Esophagus (tissue), 2 donors: ENCODE data around the gene HYPK. TPM values are rescaled to one million over a fixed set of nuclear protein-coding genes. Genes with fewer than 3 reads are reported as not detected.
"Not testable (repeated sequence)": the region's sequence is repeated elsewhere in the genome, so short reads cannot be mapped to it uniquely, and the experiment has no call there.

Experiments
- H3K27ac ChIP-seq, 2 donors: one replicate each; pipeline ENCODE4 v1.5.1; 2013; ENCODE audit warnings: low read depth in 2 of 2, mild to moderate bottlenecking in 2 of 2, inconsistent platforms in 1 of 2, low read length in 1 of 2, moderate library complexity in 1 of 2
- H3K27me3 ChIP-seq, 2 donors: one replicate each; pipeline ENCODE4 v1.6.1; 2013; ENCODE audit warnings: low read length in 2 of 2, control low read depth in 1 of 2, mild to moderate bottlenecking in 1 of 2; ENCODE audit not compliant: insufficient read depth in 2 of 2, control insufficient read depth in 1 of 2
- H3K36me3 ChIP-seq, 2 donors: one replicate each; pipeline ENCODE4 v1.6.1; 2013; ENCODE audit warnings: low read length in 1 of 2; ENCODE audit not compliant: control insufficient read depth in 2 of 2, insufficient read depth in 2 of 2
- H3K4me1 ChIP-seq, 2 donors: one replicate each; pipeline ENCODE4 v1.6.1; 2013; ENCODE audit warnings: low read length in 1 of 2; ENCODE audit not compliant: control insufficient read depth in 2 of 2, insufficient read depth in 2 of 2
- H3K4me3 ChIP-seq, 2 donors: one replicate each; pipeline ENCODE4 v1.5.1; 2013; ENCODE audit warnings: low read length in 2 of 2, mild to moderate bottlenecking in 2 of 2, low read depth in 1 of 2, moderate library complexity in 1 of 2
- H3K9me3 ChIP-seq, 2 donors: one replicate each; pipeline ENCODE4 v1.6.1; 2013; ENCODE audit warnings: mild to moderate bottlenecking in 2 of 2, low read depth in 1 of 2, low read length in 1 of 2, moderate library complexity in 1 of 2; ENCODE audit not compliant: control insufficient read depth in 2 of 2, insufficient read depth in 1 of 2
- WGBS, 2 donors: extraction: QIAGEN DNeasy Blood & Tissue Kit; methylation state at CpG; one replicate each; pipeline ENCODE4 v1.1.7; 2013; 5-methylcytosine and 5-hydroxymethylcytosine counted together
- polyA plus RNA-seq, 2 donors: library from polyadenylated mRNA; stranded (reverse); fragments of 200-250 nt; gene quantifications; one replicate each; pipeline ENCODE4 v1.2.3, GENCODE V29; 2013
- donor health status: healthy with polysubstance abuse.
- donor health status: Bipolar disorder and iron deficiency.

The HYPK gene
- polyA plus RNA-seq, 2 donors: 5.3 to 25.4 TPM

DNA sequence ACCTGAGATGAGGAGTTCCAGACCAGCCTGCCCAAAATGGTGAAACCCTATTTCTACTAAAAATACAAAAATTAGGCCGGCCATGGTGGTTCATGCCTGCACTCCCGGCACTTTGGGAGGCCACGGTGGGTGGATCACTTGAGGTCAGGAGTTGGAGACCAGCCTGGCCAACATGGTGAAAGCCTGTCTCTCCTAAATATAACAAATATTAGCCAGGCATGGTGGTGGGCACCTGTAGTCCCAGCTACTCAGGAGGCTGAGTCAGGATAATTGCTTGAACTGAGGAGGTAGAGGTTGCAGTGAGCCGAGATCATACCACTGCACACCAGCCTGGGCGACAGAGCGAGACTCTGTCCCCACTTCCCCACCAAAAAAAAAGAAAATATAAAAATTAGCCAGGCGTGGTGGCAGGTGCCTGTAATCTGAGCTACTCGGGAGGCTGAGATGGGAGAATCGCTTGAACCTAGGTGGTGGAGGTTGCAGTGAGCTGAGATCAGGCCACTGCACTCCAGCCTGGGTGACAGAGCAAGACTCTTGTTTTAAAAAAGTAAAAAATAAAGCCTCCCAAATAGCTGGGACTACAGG is 30.4 kb downstream of the HYPK start:
- 95% methylated on average over 9 of the region's 9 CpGs for WGBS, 2 donors
- H3K4me1 ChIP-seq, H3K27me3 ChIP-seq: not testable (repeated sequence)

DNA sequence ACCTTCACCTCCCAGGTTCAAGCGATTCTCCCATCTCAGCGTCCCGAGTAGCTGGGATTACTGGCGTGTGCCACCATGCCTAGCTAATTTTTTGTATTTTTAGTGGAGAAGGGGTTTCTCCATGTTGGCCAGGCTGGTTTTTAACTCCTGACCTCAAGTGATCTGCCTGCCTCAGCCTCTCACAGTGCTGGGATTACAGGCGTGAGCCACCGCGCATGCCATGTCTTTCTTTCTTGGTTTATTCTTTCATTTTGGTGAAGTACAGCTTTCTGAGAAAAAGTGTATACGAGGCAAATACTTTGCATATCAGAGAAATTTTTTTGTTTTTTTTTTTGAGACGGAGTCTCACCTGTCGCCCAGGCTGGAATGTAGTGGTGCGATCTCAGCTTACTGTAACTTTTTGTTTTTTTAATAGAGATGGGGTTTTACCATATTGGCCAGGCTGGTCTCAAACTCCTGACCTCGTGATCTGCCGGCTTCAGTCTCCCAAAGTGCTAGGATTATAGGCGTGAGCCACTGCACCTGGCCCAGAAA is 31.2 kb downstream of the HYPK start:
- H3K27me3 ChIP-seq, H3K36me3 ChIP-seq, H3K4me3 ChIP-seq, H3K4me1 ChIP-seq, H3K27ac ChIP-seq, H3K9me3 ChIP-seq: not testable (repeated sequence)
- 90 to 92% methylated on average over 14 of the region's 14 CpGs for WGBS, 2 donors

More for the DNA sequence above, 30.4 kb downstream of the HYPK start:
- H3K27ac ChIP-seq, H3K36me3 ChIP-seq, H3K4me3 ChIP-seq, H3K9me3 ChIP-seq: not testable (repeated sequence)

DNA sequence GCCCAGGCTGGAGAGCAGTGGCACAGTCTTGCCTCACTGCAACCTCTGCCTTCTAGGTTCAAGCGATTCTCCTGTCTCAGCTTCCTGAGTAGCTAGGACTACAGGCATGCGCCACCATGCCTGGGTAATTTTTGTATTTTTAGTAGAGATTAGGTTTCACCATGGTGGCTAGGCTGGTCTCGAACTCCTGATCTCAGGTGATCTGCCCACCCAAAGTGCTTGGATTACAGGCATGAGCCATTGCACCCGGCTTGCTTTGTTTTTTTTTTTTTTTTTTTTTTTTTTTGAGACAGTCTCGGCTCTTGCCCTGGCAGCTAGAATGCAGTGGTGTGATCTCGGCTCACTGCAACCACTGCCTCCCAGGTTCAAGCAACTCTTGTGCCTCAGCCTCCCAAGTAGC is 32.1 kb downstream of the HYPK start:
- WGBS, 2 donors: 94 to 96% methylated on average over 6 of the region's 6 CpGs
- H3K27ac ChIP-seq, H3K27me3 ChIP-seq, H3K36me3 ChIP-seq, H3K4me1 ChIP-seq, H3K9me3 ChIP-seq, H3K4me3 ChIP-seq: not testable (repeated sequence)

DNA sequence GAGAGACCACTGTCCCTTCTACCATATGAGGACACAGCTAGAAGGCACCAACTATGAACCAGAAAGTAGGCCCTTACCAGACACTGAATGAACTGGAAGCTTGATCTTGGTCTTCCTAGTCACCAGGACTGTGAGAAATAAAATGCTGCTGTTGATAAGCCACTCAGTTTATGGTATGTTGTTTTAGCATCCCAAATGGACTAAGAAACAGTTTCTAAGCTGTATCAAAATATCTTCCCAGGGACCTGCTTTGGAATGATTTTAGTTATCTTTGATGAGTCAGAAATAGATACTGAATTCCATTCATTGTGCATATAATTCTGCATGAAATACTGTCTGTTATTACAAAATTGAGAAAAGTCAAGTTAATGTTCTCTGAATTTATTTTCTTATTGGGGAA is 45.0 kb downstream of the HYPK start:
- Histone ChIP-seq H3K9me3 (no peaks in the 10 kb centered on the region), H3K4me3 (no peak overlapping the region), H3K27ac (no peak overlapping the region), H3K27me3 (no peaks in the 10 kb centered on the region), H3K4me1 (no peaks in the 10 kb centered on the region), H3K36me3 (peaks cover 0 to 3% of the 10 kb centered on the region in 2 donors)

DNA sequence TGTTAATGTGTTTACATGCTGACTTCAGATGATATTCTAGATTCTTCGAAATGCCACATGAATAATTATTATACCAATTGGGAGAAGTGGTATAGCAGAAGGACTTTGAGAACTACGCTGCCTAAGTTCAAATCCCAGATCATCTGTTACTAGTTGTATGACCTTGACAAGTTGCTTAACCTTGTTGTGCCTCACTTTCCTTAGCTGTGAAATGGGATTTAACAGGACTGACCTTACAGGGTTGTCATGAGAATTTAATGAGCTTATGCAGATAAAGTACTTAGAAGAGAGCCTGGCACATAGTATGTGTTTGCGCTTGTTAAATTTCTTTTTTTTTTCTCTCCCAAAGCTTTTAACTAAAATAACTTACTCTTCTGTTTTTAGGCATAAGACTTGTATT is 50.9 kb downstream of the HYPK start:
- no peak overlapping the region for H3K4me3 ChIP-seq
- H3K4me1 ChIP-seq: no peaks in the 10 kb centered on the region
- no peaks in the 10 kb centered on the region for H3K9me3 ChIP-seq
- H3K36me3 ChIP-seq: peaks cover 0 to 3% of the 10 kb centered on the region in 2 donors
- 97% methylated on average over 3 of the region's 3 CpGs for WGBS, 2 donors
- H3K27me3 ChIP-seq: no peaks in the 10 kb centered on the region
- no peak overlapping the region for H3K27ac ChIP-seq

DNA sequence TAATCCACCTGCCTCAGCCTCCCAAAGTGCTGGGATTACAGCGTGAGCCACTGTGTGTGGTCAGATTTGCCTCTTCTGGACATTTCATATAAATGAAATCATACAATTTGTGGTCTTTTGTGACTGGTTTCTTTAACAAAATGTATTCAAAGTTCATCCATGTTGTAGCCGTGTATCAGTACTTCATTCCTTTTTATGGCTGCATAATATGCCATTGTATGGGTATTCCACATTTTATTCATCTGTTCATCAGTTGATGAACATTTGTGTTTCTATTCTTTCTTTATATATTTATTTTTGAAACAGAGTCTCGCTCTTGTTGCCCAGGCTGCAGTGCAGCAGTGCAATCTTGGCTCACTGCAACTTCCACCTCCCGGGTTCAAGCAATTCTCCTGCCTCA is 52.2 kb downstream of the HYPK start:
- H3K27ac ChIP-seq: no peak overlapping the region
- H3K4me3 ChIP-seq: no peak overlapping the region
- WGBS, 2 donors: 97 to 98% methylated on average over 4 of the region's 4 CpGs
- no peaks in the 10 kb centered on the region for H3K27me3 ChIP-seq
- no peaks in the 10 kb centered on the region for H3K9me3 ChIP-seq
- peaks cover 0 to 3% of the 10 kb centered on the region in 2 donors for H3K36me3 ChIP-seq
- no peaks in the 10 kb centered on the region for H3K4me1 ChIP-seq

Other genes with a start within 250 kb of the HYPK start
- gene PPIP5K1, start 210.4 kb upstream of the HYPK start, polyA plus RNA-seq: 10 to 100 TPM; 10.9 to 17.8 TPM
- 10 to 100 TPM; 64.6 to 87.6 TPM for gene CKMT1B, start 206.6 kb upstream of the HYPK start, polyA plus RNA-seq
- under 1 TPM; 0.11 to 0.79 TPM for gene STRC, start 181.8 kb upstream of the HYPK start, polyA plus RNA-seq
- 1 to 10 TPM; 2.1 to 7.4 TPM for gene CATSPER2, start 151.8 kb upstream of the HYPK start, polyA plus RNA-seq
- gene CKMT1A, start 106.7 kb upstream of the HYPK start, polyA plus RNA-seq: 10 to 100 TPM; 52.5 to 90.6 TPM
- 100 to 1,000 TPM in 1 of 2 donors, 10 to 100 TPM in 1; 90.6 to 140 TPM for gene PDIA3, start 54.2 kb upstream of the HYPK start, polyA plus RNA-seq
- 10 to 100 TPM; 14.5 to 15.5 TPM for gene ELL3, start 23.6 kb upstream of the HYPK start, polyA plus RNA-seq
- 1,000 to 10,000 TPM; 1,288 to 2,170 TPM for gene SERF2, start 8.3 kb upstream of the HYPK start, polyA plus RNA-seq
- under 1 TPM; 0.18 to 0.24 TPM for gene SERINC4, start 379 bp upstream of the HYPK start, polyA plus RNA-seq
- gene MFAP1, start 24.1 kb downstream of the HYPK start, polyA plus RNA-seq: 10 to 100 TPM in 1 of 2 donors, 1 to 10 TPM in 1; 7.7 to 16.8 TPM
- gene WDR76, start 26.4 kb downstream of the HYPK start, polyA plus RNA-seq: 1 to 10 TPM; 2.5 to 5.0 TPM